ENCODE results near the gene MTMR4.
"Not testable (repeated sequence)": the region's sequence is repeated elsewhere in the genome, so short reads cannot be mapped to it uniquely, and the experiment has no call there.

MTMR4 gene

DNA sequence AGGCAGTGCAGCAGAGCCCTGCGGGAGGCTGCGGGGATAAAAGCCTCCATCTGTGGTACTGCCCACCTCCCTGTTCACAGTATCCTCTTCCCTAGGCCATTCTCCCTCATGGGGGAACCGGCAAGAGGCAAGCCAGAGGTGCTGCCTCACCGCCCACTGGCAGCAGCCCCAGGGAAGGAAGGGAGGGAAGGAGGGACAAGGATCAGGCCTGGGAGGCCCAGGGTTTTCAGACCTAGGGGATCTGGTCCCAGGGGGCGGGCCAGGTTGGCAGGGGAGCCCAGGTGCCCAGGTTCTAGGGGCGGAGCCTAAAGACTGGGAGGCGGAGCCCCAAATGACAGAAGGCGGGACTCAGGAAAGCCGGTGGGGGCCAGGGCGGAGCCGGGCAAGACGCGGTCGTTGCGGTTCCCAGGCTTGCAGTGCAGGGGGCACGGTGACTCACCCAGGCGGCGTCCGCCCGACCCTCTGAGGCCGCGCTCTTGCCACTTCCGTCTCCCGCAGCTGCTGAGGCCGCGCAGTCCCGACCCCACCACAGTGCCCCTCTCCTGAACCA lies 3.0 kb upstream of the MTMR4 start:
- H3K4me1 ChIP-seq (ENCODE audit: insufficient read depth, low read length), result peaks cover 27% of the 10 kb centered on the region
- peak overlapping the region; percentile 83 for H3K4me3 ChIP-seq (ENCODE audit: low read length)
- H2AFZ ChIP-seq (ENCODE audit: low read depth, low read length), result no peak overlapping the region
- H3K9me3 ChIP-seq (ENCODE audit: low read length), result no peaks in the 10 kb centered on the region
- no peaks in the 10 kb centered on the region for H3K27me3 ChIP-seq (ENCODE audit: insufficient read depth, low read length)
- peaks cover 4% of the 10 kb centered on the region for H3K36me3 ChIP-seq (ENCODE audit: insufficient read depth, low read length)

DNA sequence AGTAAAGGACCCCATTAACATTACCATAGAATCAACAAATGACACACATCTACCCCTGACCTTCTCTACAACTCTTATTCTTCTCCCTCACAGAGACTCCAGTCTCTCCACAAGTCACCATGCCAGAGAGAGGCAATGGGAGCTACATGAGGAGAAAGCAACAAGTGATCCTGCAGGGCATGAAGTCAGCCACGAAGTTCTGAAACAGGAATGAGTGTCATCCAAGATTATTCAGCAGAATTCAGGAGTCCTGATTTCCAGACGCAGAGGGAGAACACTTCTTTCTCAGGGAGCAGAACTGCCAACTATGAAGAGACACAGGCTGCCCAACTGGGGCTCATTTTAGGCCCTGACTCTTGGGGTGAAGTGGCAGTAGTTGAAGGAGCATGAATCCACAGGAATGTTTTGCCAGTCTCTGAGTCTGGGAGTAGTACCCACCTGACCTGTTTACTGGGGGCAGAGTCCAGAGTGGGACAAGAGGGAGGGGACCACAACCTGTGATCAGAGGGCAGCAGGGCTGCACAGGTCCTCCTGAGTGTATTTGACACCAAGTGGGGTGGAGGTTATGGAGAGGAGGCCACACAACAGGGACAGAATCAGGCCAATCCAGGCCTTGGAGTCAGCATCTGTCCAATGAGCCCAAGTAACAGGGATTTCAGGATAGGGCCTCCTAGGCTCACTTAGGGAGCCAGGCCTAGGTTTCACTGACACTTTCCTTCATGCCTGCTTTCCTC lies 2.4 kb upstream of the MTMR4 start:
- H3K27me3 ChIP-seq (ENCODE audit: insufficient read depth, low read length), result no peaks in the 10 kb centered on the region
- no peak overlapping the region for H2AFZ ChIP-seq (ENCODE audit: low read depth, low read length)
- no peaks in the 10 kb centered on the region for H3K9me3 ChIP-seq (ENCODE audit: low read length)
- peaks cover 27% of the 10 kb centered on the region for H3K4me1 ChIP-seq (ENCODE audit: insufficient read depth, low read length)
- peak overlapping the region; percentile 83 for H3K4me3 ChIP-seq (ENCODE audit: low read length)
- peaks cover 11% of the 10 kb centered on the region for H3K36me3 ChIP-seq (ENCODE audit: insufficient read depth, low read length)

DNA sequence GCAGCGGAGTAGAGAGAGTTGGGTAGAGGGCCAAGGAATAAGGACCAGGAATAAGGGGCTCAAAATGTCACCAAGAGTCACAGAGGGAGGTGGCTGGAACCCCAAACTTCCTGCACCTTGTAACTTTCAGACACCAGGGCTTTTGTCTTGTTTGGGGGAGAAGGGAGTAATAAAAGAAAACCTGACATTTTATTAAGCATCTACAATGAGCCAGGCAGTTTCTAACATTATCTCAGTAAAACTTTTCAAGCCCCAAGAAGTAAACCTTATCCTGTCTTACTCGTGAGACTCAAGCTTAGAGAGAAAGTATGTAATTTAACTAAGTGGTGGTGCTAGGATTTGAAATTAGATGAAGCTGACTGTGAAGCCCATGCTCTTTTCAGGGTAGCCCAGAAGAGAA lies 848 bp upstream of the MTMR4 start:
- no peaks in the 10 kb centered on the region for H3K9me3 ChIP-seq (ENCODE audit: low read length)
- no peak overlapping the region for H2AFZ ChIP-seq (ENCODE audit: low read depth, low read length)
- H3K36me3 ChIP-seq (ENCODE audit: insufficient read depth, low read length), result peaks cover 26% of the 10 kb centered on the region
- peaks cover 27% of the 10 kb centered on the region for H3K4me1 ChIP-seq (ENCODE audit: insufficient read depth, low read length)
- H3K4me3 ChIP-seq (ENCODE audit: low read length), result no peak overlapping the region
- no peaks in the 10 kb centered on the region for H3K27me3 ChIP-seq (ENCODE audit: insufficient read depth, low read length)

DNA sequence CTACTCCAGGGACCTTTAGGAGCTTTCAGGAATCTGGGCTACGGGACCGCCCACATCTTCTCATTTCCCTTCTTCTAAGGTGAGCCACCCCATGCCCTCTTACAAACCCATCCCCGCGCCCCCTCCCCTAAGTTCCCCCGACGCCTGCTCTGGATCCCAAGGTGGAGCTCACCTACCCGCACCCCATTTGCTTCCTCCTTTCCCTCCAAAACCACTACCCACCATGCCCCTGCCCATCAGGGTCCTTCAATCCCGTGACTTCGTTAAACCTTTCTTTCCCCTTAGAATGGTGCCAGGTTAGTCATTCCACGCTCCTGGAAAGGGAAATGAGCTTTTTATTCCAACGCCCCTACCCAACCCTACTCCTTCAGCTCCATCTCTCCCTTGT lies 326 bp upstream of the MTMR4 start:
- Histone ChIP-seq H3K4me1 (ENCODE audit: insufficient read depth, low read length) (peaks cover 27% of the 10 kb centered on the region), H2AFZ (ENCODE audit: low read depth, low read length) (no peak overlapping the region), H3K4me3 (ENCODE audit: low read length) (peak overlapping the region; percentile 73), H3K27me3 (ENCODE audit: insufficient read depth, low read length) (no peaks in the 10 kb centered on the region), H3K36me3 (ENCODE audit: insufficient read depth, low read length) (peaks cover 31% of the 10 kb centered on the region), H3K9me3 (ENCODE audit: low read length) (no peaks in the 10 kb centered on the region)

DNA sequence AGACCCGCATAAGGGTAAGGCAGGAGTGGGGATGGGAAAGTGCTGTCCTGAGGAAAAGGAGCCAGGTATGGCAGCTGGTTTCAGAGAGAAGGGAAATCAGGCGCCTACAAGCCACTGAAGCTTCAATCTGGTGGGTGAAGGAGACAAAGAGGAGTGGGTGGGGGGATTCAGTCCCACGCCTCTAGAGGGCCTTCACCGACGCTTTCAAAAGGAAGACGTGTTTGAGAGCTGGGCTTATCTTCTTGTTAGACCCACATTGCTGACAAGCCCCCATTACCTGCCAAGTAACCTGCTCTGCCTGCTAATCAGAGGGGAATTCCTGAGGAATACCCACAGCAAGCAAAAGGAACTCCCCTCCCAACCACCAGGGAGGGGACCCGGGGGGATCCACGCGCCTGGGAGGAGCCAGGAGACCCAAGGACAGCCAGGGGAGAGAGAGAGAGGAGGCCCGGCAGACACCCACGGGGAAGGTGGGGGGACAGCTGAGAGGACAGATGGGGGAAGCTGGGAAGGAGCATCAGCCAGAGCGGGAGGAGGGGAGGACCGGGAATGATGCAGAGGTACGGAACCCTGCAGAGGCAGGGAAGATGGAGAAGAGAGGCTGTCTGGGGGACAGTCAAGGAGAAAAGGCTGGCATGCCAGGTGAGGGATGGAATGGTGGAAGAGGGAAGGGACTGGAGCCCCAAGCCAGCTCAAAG lies 1.0 kb downstream of the MTMR4 start:
- no peaks in the 10 kb centered on the region for H3K27me3 ChIP-seq (ENCODE audit: insufficient read depth, low read length)
- H3K9me3 ChIP-seq (ENCODE audit: low read length), result no peaks in the 10 kb centered on the region
- H2AFZ ChIP-seq (ENCODE audit: low read depth, low read length), result no peak overlapping the region
- H3K36me3 ChIP-seq (ENCODE audit: insufficient read depth, low read length), result peaks cover 45% of the 10 kb centered on the region
- peak overlapping the region; percentile 73 for H3K4me3 ChIP-seq (ENCODE audit: low read length)
- H3K4me1 ChIP-seq (ENCODE audit: insufficient read depth, low read length), result peaks cover 23% of the 10 kb centered on the region

DNA sequence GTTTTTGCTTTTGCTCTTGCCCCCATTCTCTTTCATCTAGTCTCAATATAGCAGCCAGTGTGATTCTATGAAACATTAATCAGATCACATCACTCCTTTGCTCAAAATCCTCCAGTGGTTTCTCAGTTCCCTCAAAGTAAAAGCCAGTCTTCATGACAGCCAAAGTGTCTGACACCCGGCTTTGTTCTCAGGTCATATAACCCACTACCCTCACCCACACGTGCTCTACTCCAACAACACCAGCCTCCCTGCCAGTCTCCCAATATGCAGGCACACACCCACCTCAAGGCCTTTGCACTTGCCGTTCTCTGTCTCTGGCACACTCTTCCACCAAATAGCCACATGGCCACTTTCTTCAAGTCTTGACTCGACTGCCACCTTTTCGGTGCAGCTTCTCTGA lies 4.4 kb downstream of the MTMR4 start:
- no peak overlapping the region for H2AFZ ChIP-seq (ENCODE audit: low read depth, low read length)
- no peaks in the 10 kb centered on the region for H3K27me3 ChIP-seq (ENCODE audit: insufficient read depth, low read length)
- H3K36me3 ChIP-seq (ENCODE audit: insufficient read depth, low read length), result peaks cover 73% of the 10 kb centered on the region
- H3K4me3 ChIP-seq (ENCODE audit: low read length), result no peak overlapping the region
- H3K9me3 ChIP-seq (ENCODE audit: low read length), result no peaks in the 10 kb centered on the region
- peaks cover 13% of the 10 kb centered on the region for H3K4me1 ChIP-seq (ENCODE audit: insufficient read depth, low read length)

DNA sequence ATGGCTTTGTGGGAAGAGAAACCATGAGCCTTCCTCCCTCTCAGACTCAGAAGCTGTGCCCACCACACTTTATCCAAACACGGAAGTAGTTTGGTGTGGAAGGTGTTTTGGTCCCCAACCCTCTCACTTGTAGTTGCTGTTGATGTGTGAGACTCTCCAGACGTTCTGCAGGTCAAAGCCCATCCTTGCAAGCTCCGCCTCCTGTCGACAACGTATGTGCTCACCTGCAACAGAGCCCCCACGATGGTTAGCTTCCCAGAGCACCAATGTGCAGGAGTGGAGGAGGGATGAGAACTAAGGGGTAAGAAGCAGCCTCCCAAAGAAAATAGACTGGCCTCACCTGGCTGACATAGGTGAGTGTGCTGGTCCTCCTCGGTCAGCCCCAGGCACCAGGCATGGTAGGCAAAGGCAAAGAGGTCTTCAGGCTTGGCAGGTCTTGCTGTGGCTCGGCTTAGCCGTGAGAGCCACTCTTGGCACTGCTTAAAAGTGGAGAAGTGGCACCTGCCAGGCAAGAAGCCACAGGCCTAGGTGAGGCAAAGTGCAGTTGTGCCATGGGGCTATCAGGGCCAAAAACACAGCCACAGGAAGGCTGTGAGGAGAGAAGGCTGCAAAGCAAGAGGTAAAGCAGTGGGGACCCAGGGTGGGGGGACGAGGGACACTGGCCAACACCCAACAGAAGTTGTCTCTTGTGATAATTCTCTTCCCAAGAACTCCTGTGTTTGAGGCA lies 5.9 kb downstream of the MTMR4 start:
- H3K27me3 ChIP-seq (ENCODE audit: insufficient read depth, low read length), result no peaks in the 10 kb centered on the region
- peaks cover 8% of the 10 kb centered on the region for H3K4me1 ChIP-seq (ENCODE audit: insufficient read depth, low read length)
- no peak overlapping the region for H3K4me3 ChIP-seq (ENCODE audit: low read length)
- H2AFZ ChIP-seq (ENCODE audit: low read depth, low read length), result no peak overlapping the region
- peaks cover 89% of the 10 kb centered on the region for H3K36me3 ChIP-seq (ENCODE audit: insufficient read depth, low read length)
- H3K9me3 ChIP-seq (ENCODE audit: low read length), result no peaks in the 10 kb centered on the region

DNA sequence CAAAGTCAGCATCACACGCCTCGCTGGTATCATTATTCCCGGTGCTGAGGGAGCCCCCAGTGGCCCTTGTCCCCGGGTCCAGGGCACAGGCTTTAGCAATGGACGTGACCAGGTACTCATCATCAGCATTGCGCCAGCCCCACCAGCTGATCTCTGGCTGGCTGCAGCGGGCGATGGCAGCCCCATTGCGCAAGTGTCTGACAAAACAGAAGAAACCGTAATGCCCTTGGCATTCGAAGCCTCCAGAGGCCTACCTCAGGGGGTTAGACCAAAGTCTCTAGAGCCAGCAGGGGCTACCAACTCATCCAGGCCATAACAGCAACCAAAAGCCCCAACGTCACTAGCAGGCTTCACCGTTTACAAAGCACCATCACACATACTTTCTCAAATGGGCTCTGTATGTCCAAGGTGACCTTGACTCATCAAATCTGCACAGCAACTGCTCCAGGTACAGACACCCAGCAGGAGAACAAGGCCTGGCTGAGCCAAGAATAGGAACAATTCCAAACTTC lies 7.3 kb downstream of the MTMR4 start:
- H3K4me3 ChIP-seq (ENCODE audit: low read length), result no peak overlapping the region
- no peak overlapping the region for H2AFZ ChIP-seq (ENCODE audit: low read depth, low read length)
- H3K4me1 ChIP-seq (ENCODE audit: insufficient read depth, low read length), result no peaks in the 10 kb centered on the region
- no peaks in the 10 kb centered on the region for H3K9me3 ChIP-seq (ENCODE audit: low read length)
- H3K27me3 ChIP-seq (ENCODE audit: insufficient read depth, low read length), result no peaks in the 10 kb centered on the region
- H3K36me3 ChIP-seq (ENCODE audit: insufficient read depth, low read length), result peaks cover 95% of the 10 kb centered on the region

DNA sequence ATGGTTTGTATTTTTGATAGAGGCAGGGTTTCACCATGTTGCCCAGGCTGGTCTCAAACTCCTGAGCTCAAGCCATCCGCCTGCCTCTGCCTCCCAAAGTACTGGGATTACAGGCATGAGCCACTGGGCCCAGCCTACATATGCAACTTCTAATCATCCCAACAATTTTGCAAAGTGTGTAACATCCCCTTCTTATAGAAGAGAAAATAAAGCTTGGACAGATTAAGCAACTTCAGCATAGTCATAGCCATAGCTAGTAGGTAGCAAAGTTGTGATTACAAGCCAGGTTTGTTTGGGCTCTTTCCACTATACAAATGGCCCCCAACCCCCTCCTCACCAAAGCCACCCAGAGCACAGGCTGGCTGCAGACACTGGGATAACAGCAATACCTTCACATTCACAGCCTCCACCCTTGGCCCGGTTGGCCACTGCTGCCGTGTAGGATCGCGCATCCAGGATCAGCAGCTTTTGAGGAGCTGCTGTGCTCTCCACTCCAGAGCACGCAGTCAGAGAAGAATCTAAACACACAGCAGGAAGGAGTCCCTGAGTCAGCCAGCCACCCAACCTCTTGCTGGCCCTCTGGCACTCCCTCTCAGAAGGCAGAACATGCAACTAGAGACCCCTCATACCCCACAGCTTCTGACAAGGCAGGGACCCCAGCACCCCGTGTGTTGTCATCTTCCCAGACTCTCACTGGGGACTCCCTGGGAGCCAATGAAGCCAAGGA lies 7.9 kb downstream of the MTMR4 start:
- Histone ChIP-seq H3K27me3 (ENCODE audit: insufficient read depth, low read length) (no peaks in the 10 kb centered on the region), H3K9me3 (ENCODE audit: low read length) (no peaks in the 10 kb centered on the region), H3K4me3 (ENCODE audit: low read length) (no peak overlapping the region), H2AFZ (ENCODE audit: low read depth, low read length) (no peak overlapping the region), H3K36me3 (ENCODE audit: insufficient read depth, low read length) (peaks cover 94% of the 10 kb centered on the region), H3K4me1 (ENCODE audit: insufficient read depth, low read length) (no peaks in the 10 kb centered on the region)

DNA sequence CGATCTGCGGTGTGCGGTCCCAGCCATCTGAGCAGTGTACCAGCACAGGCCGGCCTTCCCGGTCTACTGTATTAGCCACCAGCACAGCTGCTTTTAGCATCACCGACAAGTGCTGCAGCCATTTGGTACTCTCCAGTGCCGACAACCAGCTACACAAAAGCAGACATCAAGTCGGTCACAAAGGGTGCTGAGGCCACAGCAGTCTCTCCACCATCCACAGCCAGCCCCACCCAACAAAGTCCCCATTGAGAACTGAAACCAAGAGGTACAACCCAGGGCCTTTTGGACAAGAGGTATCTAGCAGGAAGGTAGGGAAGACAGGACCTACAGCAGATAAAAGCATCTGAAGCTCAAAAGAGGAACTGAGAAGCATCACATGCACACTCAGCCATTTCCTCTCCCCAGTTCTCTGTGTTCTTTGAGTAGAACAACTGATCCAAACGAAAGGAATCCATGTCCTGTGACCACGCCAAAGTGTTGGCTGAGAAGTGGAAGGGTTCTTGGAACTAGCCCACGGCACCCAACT lies 9.5 kb downstream of the MTMR4 start:
- no peaks in the 10 kb centered on the region for H3K27me3 ChIP-seq (ENCODE audit: insufficient read depth, low read length)
- H3K9me3 ChIP-seq (ENCODE audit: low read length), result no peaks in the 10 kb centered on the region
- no peaks in the 10 kb centered on the region for H3K4me1 ChIP-seq (ENCODE audit: insufficient read depth, low read length)
- no peak overlapping the region for H2AFZ ChIP-seq (ENCODE audit: low read depth, low read length)
- H3K36me3 ChIP-seq (ENCODE audit: insufficient read depth, low read length), result peaks cover 86% of the 10 kb centered on the region
- H3K4me3 ChIP-seq (ENCODE audit: low read length), result no peak overlapping the region

DNA sequence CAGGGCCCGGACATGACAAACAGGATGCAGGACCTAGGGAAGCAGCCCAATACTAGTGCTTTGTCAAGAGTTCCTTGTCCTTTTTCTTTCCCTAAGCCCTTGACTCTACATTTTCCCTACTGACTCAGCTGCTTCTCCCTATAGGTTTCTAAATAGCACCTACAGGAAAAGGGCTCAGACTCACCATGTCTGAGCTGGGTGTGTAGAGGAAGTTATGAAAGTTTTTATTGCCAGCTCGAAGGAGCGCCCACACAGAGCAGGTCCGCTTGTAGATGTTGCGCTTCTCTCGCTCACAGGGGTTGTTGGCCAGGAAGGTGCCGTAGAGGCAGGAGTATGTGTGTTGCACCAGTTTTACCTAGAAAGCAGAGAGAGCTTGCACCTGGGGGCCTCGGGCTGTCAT lies 10.6 kb downstream of the MTMR4 start:
- H3K27me3 ChIP-seq (ENCODE audit: insufficient read depth, low read length), result no peaks in the 10 kb centered on the region
- peaks cover 82% of the 10 kb centered on the region for H3K36me3 ChIP-seq (ENCODE audit: insufficient read depth, low read length)
- H3K4me3 ChIP-seq (ENCODE audit: low read length), result no peak overlapping the region
- H2AFZ ChIP-seq (ENCODE audit: low read depth, low read length), result no peak overlapping the region
- H3K9me3 ChIP-seq (ENCODE audit: low read length), result no peaks in the 10 kb centered on the region
- no peaks in the 10 kb centered on the region for H3K4me1 ChIP-seq (ENCODE audit: insufficient read depth, low read length)

DNA sequence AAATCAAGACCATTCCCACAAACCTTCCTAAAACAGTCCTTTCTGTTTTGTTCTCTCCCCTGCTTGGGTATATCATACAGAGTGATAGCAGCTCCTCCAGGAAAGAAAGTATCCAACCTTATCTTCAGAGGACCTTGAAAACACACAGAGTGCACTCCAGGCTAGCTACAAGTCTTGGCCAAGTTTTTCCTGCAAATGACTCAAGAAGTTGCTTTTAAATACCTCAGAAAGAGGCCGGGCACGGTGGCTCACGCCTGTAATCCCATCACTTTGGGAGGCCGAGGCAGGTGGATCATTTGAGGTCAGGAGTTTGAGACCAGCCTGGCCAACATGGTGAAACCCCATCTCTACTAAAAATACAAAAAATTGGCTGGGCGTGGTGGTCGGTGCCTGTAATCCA lies 11.3 kb downstream of the MTMR4 start:
- H3K4me3 ChIP-seq (ENCODE audit: low read length); H3K4me1 ChIP-seq (ENCODE audit: insufficient read depth, low read length); H2AFZ ChIP-seq (ENCODE audit: low read depth, low read length); H3K9me3 ChIP-seq (ENCODE audit: low read length); H3K27me3 ChIP-seq (ENCODE audit: insufficient read depth, low read length): not testable (repeated sequence)
- H3K36me3 ChIP-seq (ENCODE audit: insufficient read depth, low read length), result peaks cover 82% of the 10 kb centered on the region
